Esophagus muscularis mucosa (tissue), 4 donors: Measurements from ENCODE around the gene EFCC1. TPM values are rescaled to one million over a fixed set of nuclear protein-coding genes. Genes with fewer than 3 reads are reported as not detected.
A peak's percentile ranks its signal among the peaks of the same experiment; 100 is the strongest.

Experiments used
- DNase-seq: peaks from one replicate; pipeline ENCODE4 v3.0.0-alpha.2; 2017; ENCODE audit errors: extremely low spot score
- H3K27ac ChIP-seq, 4 donors: fragments of 200-600 bp; sonication (generic); replicated peaks in 1 of 4; 1 replicate in 3 of 4; 2 replicates in 1 of 4; pipeline ENCODE4 v1.5.1; 2016 to 2019; ENCODE audit warnings: mild to moderate bottlenecking in 1 of 4
- H3K27me3 ChIP-seq, 4 donors: fragments of 200-600 bp; sonication (generic); one replicate each; pipeline versions ENCODE4 v1.5.1 to v1.6.0; 2016 to 2019
- H3K36me3 ChIP-seq, 4 donors: fragments of 200-600 bp; sonication (generic); one replicate each; pipeline ENCODE4 v1.5.1; 2016 to 2019
- H3K4me1 ChIP-seq, 4 donors: fragments of 200-600 bp; sonication (generic); one replicate each; pipeline ENCODE4 v1.5.1; 2016 to 2019
- H3K4me3 ChIP-seq, 4 donors: fragments of 200-600 bp; sonication (generic); 1 replicate in 2 of 4; 2 replicates in 2 of 4; pipeline ENCODE4 v1.5.1; 2016 to 2019; ENCODE audit warnings: mild to moderate bottlenecking in 4 of 4, moderate library complexity in 1 of 4
- H3K9me3 ChIP-seq, 4 donors: fragments of 200-600 bp; sonication (generic); 1 replicate in 3 of 4; 2 replicates in 1 of 4; pipeline ENCODE4 v1.5.1; 2016 to 2019
- EP300 ChIP-seq: sonication (generic); formaldehyde crosslinking; IDR thresholded peaks from one replicate; pipeline ENCODE4 v1.6.1; 2017; ENCODE audit warnings: antibody characterized with exemption
- POLR2A ChIP-seq: fragments of 450-650 bp; IDR thresholded peaks from one replicate; pipeline ENCODE4 v1.6.1; 2017; ENCODE audit warnings: antibody characterized with exemption, moderate library complexity, mild to moderate bottlenecking, low read depth
- POLR2AphosphoS5 ChIP-seq, 2 donors: sonication (generic); formaldehyde crosslinking; IDR thresholded peaks; one replicate each; pipeline ENCODE4 v1.6.1; 2017; ENCODE audit warnings: antibody characterized with exemption in 2 of 2
- WGBS: methylation state at CpG from one replicate; pipeline ENCODE4 v1.1.5; 2018; 5-methylcytosine and 5-hydroxymethylcytosine counted together
- intact Hi-C: fragments of 100-400 bp; cut with DNase I; formaldehyde crosslinking; loops from one replicate; pipeline ENCODE4 v1.15.1; 2023
- total RNA-seq, 4 donors: library from RNA; depleted of rRNA; stranded (reverse); fragments of >200 nt; gene quantifications; one replicate each; pipeline versions ENCODE4 v1.1.0 to v1.2.1, GENCODE V29; 2016
- TF ChIP-seq, protein P1 (sequence below), 3 experiments: fragments of 200-600 bp in 2 of 3; fragments of 450-650 bp in 1 of 3; sonication (generic) in 2 of 3; IDR thresholded peaks; one replicate each; pipeline ENCODE4 v1.5.1; 2017 to 2019; ENCODE audit warnings: antibody characterized with exemption in 3 of 3, mild to moderate bottlenecking in 2 of 3, moderate library complexity in 1 of 3

EFCC1 gene
- total RNA-seq, 4 donors from 2014 or later, result 5.8 to 15.8 (median 7.9) TPM

DNA sequence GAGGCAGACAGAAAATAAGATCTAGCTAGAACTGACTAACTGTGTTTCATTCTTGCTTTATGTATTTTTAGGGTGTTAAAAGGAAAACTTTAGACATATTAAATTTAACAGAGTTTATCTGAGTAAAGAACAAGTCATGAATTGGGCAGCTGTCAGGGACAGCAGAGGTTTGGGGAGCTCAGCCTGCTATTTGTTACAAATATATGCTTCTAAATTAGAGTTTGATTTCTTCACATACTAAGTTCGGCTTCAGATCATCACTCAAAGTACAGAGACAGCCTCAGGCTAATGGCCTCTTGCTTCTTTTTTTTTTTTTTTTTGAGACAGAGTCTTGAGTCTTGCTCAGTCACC, 21.9 kb downstream of the EFCC1 start:
- no peaks in the 10 kb centered on the region for H3K27me3 ChIP-seq
- intact Hi-C loops, result no loop called here
- peak overlapping the region; percentile 54 to 71 (median 60) for H3K27ac ChIP-seq
- WGBS, result 63% methylated on average over 1 of the region's 1 CpG
- H3K4me3 ChIP-seq, result no peak overlapping the region
- no peaks in the 10 kb centered on the region for H3K36me3 ChIP-seq
- no peak for DNase-seq
- peaks cover 35 to 69% (median 52%) of the 10 kb centered on the region in 4 donors for H3K4me1 ChIP-seq
- no peaks in the 10 kb centered on the region for H3K9me3 ChIP-seq
- TF ChIP-seq POLR2A (no peak), EP300 (no peak), POLR2AphosphoS5 (IDR thresholded peaks at IDR 0.05) (no peak)
- TF ChIP-seq, protein P1, sequence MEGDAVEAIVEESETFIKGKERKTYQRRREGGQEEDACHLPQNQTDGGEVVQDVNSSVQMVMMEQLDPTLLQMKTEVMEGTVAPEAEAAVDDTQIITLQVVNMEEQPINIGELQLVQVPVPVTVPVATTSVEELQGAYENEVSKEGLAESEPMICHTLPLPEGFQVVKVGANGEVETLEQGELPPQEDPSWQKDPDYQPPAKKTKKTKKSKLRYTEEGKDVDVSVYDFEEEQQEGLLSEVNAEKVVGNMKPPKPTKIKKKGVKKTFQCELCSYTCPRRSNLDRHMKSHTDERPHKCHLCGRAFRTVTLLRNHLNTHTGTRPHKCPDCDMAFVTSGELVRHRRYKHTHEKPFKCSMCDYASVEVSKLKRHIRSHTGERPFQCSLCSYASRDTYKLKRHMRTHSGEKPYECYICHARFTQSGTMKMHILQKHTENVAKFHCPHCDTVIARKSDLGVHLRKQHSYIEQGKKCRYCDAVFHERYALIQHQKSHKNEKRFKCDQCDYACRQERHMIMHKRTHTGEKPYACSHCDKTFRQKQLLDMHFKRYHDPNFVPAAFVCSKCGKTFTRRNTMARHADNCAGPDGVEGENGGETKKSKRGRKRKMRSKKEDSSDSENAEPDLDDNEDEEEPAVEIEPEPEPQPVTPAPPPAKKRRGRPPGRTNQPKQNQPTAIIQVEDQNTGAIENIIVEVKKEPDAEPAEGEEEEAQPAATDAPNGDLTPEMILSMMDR (IDR thresholded peaks at IDR 0.05), result no peak

DNA sequence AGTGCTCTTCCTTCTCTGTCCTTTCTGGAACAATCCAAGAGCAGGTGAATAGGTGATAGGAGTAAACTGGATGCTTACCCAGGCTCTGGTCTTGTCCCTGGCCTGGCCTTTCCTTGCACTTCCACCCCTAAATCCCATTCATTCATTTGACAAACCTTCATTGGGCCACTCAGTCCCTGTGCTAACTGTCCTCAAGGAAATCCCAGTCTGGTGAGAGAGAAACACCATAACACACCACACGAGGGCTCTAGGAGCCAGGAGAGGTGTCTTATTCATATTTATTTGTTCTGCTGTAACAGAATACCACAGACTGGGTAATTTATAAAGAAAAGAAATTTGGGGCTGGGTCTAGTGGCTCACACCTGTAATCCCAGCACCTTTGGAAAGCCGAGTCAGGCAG, 22.8 kb downstream of the EFCC1 start:
- H3K27me3 ChIP-seq, result no peaks in the 10 kb centered on the region
- DNase-seq, result no peak
- H3K4me3 ChIP-seq, result no peak overlapping the region
- peaks cover 30 to 68% (median 52%) of the 10 kb centered on the region in 4 donors for H3K4me1 ChIP-seq
- TF ChIP-seq EP300, result no peak
- TF ChIP-seq, protein P1 (IDR thresholded peaks at IDR 0.05), result no peak
- TF ChIP-seq POLR2AphosphoS5 (IDR thresholded peaks at IDR 0.05), result no peak
- no peak for TF ChIP-seq POLR2A
- intact Hi-C loops, result no loop called here
- H3K36me3 ChIP-seq, result no peaks in the 10 kb centered on the region
- WGBS, result 76% methylated on average over 2 of the region's 2 CpGs
- no peaks in the 10 kb centered on the region for H3K9me3 ChIP-seq
- peak overlapping the region in 3 of 4 donors; percentile 43 to 65 (median 56) for H3K27ac ChIP-seq

DNA sequence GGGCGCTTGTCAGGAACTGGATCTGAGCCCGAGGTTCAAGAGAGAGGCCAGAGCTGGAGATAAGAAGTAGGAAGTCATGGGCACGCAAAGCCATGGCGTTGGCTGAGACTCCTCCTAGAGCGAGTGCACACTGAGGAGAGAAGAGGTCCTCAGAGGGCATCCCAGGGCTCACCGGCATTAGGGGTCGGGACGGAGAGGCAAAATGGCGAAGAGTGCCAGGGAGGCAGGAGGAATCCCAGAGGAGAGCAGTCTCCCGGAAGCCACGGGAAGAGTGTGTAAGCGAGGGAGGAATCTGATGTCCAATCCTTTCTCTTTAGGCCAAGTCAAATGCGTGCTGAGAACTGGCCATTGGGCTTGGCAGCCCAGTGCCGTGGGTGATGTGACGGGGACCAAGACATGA, 24.0 kb downstream of the EFCC1 start:
- WGBS, result 84% methylated on average over 15 of the region's 15 CpGs
- H3K27ac ChIP-seq, result peak overlapping the region; percentile 59 to 76 (median 65)
- TF ChIP-seq EP300, result no peak

DNA sequence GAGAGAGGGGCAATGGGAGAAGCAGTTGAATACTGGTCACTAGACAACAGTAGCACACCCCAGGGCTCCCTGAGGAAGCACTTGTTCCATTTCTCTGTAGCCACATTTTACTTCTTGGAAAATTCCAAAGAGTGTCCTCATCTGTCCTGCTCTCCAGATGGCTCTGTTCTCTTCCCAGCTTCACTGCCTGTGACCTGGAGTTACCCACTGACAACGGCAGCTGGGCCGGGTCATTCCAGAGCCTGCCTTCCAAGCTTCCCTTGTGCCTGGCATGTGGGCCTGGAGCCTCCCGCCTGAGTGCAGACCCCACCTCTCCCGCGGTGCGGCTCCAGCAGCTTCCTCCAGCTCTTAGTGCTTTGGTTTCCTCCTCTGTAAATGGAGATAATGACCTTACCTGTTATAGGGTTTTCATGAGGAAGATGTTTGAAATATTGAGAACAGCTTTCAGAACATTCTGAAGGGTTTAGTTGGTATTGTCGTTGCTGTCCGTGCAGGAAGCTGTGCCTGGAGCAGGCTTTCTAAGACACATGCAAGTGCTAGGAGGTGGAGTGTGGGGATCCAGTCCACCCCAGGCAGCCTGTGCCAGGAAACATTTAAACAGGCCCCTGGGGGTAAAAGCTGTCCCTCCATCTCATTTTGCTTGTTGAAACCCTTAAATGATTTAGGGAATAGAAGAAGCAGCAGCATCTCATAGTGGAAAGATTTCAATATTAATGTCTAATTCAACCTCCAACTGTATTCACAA, 24.8 kb downstream of the EFCC1 start:
- DNase-seq, result no peak
- Histone ChIP-seq H3K27ac (peak overlapping the region; percentile 59 to 76 (median 65)), H3K36me3 (peaks cover 0 to 4% (median 0%) of the 10 kb centered on the region in 4 donors), H3K4me1 (peaks cover 29 to 63% (median 50%) of the 10 kb centered on the region in 4 donors), H3K27me3 (no peaks in the 10 kb centered on the region), H3K9me3 (no peaks in the 10 kb centered on the region), H3K4me3 (no peak overlapping the region)
- 67% methylated on average over 7 of the region's 8 CpGs for WGBS
- TF ChIP-seq EP300 (no peak), POLR2AphosphoS5 (IDR thresholded peaks at IDR 0.05) (peak; percentile 44 to 49), POLR2A (no peak)
- TF ChIP-seq, protein P1 (IDR thresholded peaks at IDR 0.05), result no peak
- intact Hi-C loops, result no loop called here

More for the DNA sequence above, 24.0 kb downstream of the EFCC1 start:
- intact Hi-C loops, result no loop called here
- H3K36me3 ChIP-seq, result no peaks in the 10 kb centered on the region
- peaks cover 29 to 68% (median 52%) of the 10 kb centered on the region in 4 donors for H3K4me1 ChIP-seq
- H3K4me3 ChIP-seq, result no peak overlapping the region
- no peak for DNase-seq
- H3K27me3 ChIP-seq, result no peaks in the 10 kb centered on the region
- no peaks in the 10 kb centered on the region for H3K9me3 ChIP-seq

DNA sequence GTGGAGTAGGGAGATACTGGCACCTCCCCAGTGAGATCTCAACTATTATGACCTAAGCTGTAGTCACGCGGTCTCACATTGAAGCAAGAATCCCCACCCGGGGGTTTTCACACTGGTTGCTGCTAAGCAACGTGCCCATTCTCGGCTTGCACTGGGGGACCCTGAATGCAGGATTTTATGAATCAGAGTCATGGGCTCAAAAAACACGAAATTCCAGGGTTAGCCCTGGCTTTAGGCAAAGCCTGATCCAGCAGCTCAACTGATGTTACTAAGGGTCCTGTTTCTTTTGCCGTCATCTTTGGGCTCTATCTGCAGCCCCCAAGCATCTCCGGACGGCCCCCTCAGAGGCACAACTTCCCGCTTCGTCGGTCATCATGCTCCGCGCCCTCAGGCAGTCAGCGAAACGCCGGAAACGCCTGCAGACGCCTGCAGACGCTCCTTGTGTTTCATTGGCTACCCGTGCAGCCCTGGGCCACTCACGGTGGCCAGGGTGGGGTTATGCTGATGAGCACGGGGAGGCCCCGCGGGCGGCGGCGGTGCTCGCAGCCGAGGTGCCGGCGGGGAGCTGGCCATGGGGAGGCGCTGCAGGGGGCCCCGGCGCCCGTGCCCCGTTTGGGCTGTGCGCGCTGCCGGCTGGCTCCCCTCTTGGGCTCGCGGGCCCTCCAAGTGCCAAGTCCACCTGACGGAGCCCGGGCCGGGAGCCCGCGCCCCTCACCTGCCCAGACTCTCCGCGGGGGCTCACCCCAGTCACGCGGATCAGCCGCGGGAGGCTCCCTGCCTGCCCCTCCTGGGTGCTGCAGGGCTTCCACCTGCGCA, 25.8 kb downstream of the EFCC1 start:
- 14% methylated on average over 9 of the region's 54 CpGs for WGBS
- intact Hi-C loops, result no loop called here

More for the DNA sequence above, 25.8 kb downstream of the EFCC1 start:
- peak; percentile 96 for DNase-seq
- Histone ChIP-seq H3K36me3 (peaks cover 0 to 12% (median 0%) of the 10 kb centered on the region in 4 donors), H3K9me3 (no peaks in the 10 kb centered on the region), H3K4me3 (peak overlapping the region; percentile 55 to 64 (median 59)), H3K27ac (peak overlapping the region; percentile 59 to 76 (median 65)), H3K4me1 (peaks cover 28 to 57% (median 43%) of the 10 kb centered on the region in 4 donors), H3K27me3 (no peaks in the 10 kb centered on the region)
- peak; percentile 81 to 91 for TF ChIP-seq POLR2AphosphoS5 (IDR thresholded peaks at IDR 0.05)
- TF ChIP-seq POLR2A, result no peak
- TF ChIP-seq, protein P1 (IDR thresholded peaks at IDR 0.05), result peak; percentile 74 to 82 (median 79)
- TF ChIP-seq EP300, result no peak
